Spleen (tissue), 7 donors: ENCODE results near the gene PRDM16.

Experiments
- CTCF ChIP-seq, 11 experiments: fragments of 200-600 bp in 7 of 11; fragments of 450-650 bp in 4 of 11; sonication (generic) in 4 of 11; IDR thresholded peaks in 8 of 11; conservative IDR thresholded peaks in 3 of 11; 1 replicate in 7 of 11; 2 replicates in 4 of 11; pipeline versions ENCODE4 v1.4.0 to v1.8.0; 2016 to 2021; ENCODE audit warnings: antibody characterized with exemption in 11 of 11, inconsistent platforms in 4 of 11, mild to moderate bottlenecking in 1 of 11
- POLR2A ChIP-seq, 3 donors: fragments of 450-650 bp; IDR thresholded peaks; one replicate each; pipeline ENCODE4 v1.5.1; 2017; ENCODE audit warnings: antibody characterized with exemption in 3 of 3, mild to moderate bottlenecking in 1 of 3
- donor health status: DM: no; HTN: no; CAD: no; lungs with moderate emphysema.
- donor health status: DM: no; HTN: no; CAD: no.
- donor health status: DM: no; HTN: no; CAD: no.

GRCh38 chr1:3080053-3080955 lies 11.3 kb downstream of the PRDM16 start:
- TF ChIP-seq CTCF (IDR thresholded peaks at IDR 0.05 in 8 of 11, conservative IDR thresholded peaks at IDR 0.05 in 3 of 11), result no peak
- no peak for TF ChIP-seq POLR2A (IDR thresholded peaks at IDR 0.05)
